ENCODE measurements around the gene KRTAP10-11. TPM values are rescaled to one million over a fixed set of nuclear protein-coding genes. Genes with fewer than 3 reads are reported as not detected.
"Not testable (repeated sequence)": the region's sequence is repeated elsewhere in the genome, so short reads cannot be mapped to it uniquely, and the experiment has no call there.

KRTAP10-11 gene
- total RNA-seq, 1 donor: not detected

- H3K4me3 ChIP-seq (ENCODE audit: low read depth, low read length): no peak overlapping the region
- DNase-seq (ENCODE audit: low read depth): no peak
- no peak for TF ChIP-seq CTCF (IDR thresholded peaks at IDR 0.05; ENCODE audit: insufficient read depth, low read length)
Observed at GRCh38 chr21:44636209-44637017, 9.8 kb upstream of the KRTAP10-11 start.

- TF ChIP-seq CTCF (IDR thresholded peaks at IDR 0.05; ENCODE audit: insufficient read depth, low read length): no peak
- DNase-seq (ENCODE audit: low read depth): no peak
- no peak within 1 kb of the TSS for H3K4me3 ChIP-seq (ENCODE audit: low read depth, low read length)
Observed at GRCh38 chr21:44637018-44637850, 9.0 kb upstream of the KRTAP10-11 start, which contains the start of gene KRTAP10-10. KRTAP10-10 (plus strand) TSS chr21:44637356; CDS start chr21:44637418, 62 bp downstream.

- not testable (repeated sequence) for H3K4me3 ChIP-seq (ENCODE audit: low read depth, low read length); DNase-seq (ENCODE audit: low read depth)
Observed at GRCh38 chr21:44637851-44638348, 8.3 kb upstream of the KRTAP10-11 start.

GRCh38 chr21:44638506-44639330 is 7.5 kb upstream of the KRTAP10-11 start:
- H3K4me3 ChIP-seq (ENCODE audit: low read depth, low read length); DNase-seq (ENCODE audit: low read depth): not testable (repeated sequence)

- DNase-seq (ENCODE audit: low read depth): no peak
- no peak for TF ChIP-seq CTCF (IDR thresholded peaks at IDR 0.05; ENCODE audit: insufficient read depth, low read length)
- H3K4me3 ChIP-seq (ENCODE audit: low read depth, low read length): no peak overlapping the region
Observed at GRCh38 chr21:44639331-44639655, 6.9 kb upstream of the KRTAP10-11 start.

- DNase-seq (ENCODE audit: low read depth): no peak
- no peak overlapping the region for H3K4me3 ChIP-seq (ENCODE audit: low read depth, low read length)
- TF ChIP-seq CTCF (IDR thresholded peaks at IDR 0.05; ENCODE audit: insufficient read depth, low read length): no peak
Observed at GRCh38 chr21:44640761-44641160, 5.5 kb upstream of the KRTAP10-11 start.

GRCh38 chr21:44643741-44644310 is 2.4 kb upstream of the KRTAP10-11 start:
- no peak for TF ChIP-seq CTCF (IDR thresholded peaks at IDR 0.05; ENCODE audit: insufficient read depth, low read length)
- no peak for DNase-seq (ENCODE audit: low read depth)
- no peak overlapping the region for H3K4me3 ChIP-seq (ENCODE audit: low read depth, low read length)

All from fibroblast of the aortic adventitia (primary cell).